Measurements from ENCODE around the gene AKAIN1. TPM values are rescaled to one million over a fixed set of nuclear protein-coding genes. Genes with fewer than 3 reads are reported as not detected.

Gene AKAIN1
- total RNA-seq, 4 donors from 2014 or later: not detected

- TF ChIP-seq POLR2A (IDR thresholded peaks at IDR 0.05): no peak
- no peak for TF ChIP-seq EP300 (IDR thresholded peaks at IDR 0.05)
- TF ChIP-seq CTCF (IDR thresholded peaks at IDR 0.05): no peak
- no peak for TF ChIP-seq POLR2AphosphoS5 (IDR thresholded peaks at IDR 0.05)
- H3K27me3 ChIP-seq: peaks cover 5% of the 10 kb centered on the region
- H3K4me3 ChIP-seq: no peak overlapping the region
- H3K9me3 ChIP-seq: no peaks in the 10 kb centered on the region
- no peak for ATAC-seq
- no peaks in the 10 kb centered on the region for H3K36me3 ChIP-seq
- no peaks in the 10 kb centered on the region for H3K4me1 ChIP-seq
- no peak overlapping the region for H3K27ac ChIP-seq
- WGBS, 2 donors (ENCODE audit: low coverage in 1 of 2): 34 to 51% methylated on average over 3 of the region's 3 CpGs
Measured at GRCh38 chr18:5104246-5104645, 92.8 kb downstream of the AKAIN1 start.

- Histone ChIP-seq H3K4me1 (no peaks in the 10 kb centered on the region), H3K4me3 (no peak overlapping the region), H3K27ac (no peak overlapping the region), H3K9me3 (no peaks in the 10 kb centered on the region), H3K36me3 (no peaks in the 10 kb centered on the region), H3K27me3 (peaks cover 5% of the 10 kb centered on the region)
- TF ChIP-seq EP300 (IDR thresholded peaks at IDR 0.05): no peak
- ATAC-seq: no peak
- WGBS, 2 donors (ENCODE audit: low coverage in 1 of 2): 37% methylated on average over 2 of the region's 2 CpGs; no CpG with 5 or more reads in 1 of the 2 donors
Measured at GRCh38 chr18:5103693-5104092, 93.4 kb downstream of the AKAIN1 start.

- ATAC-seq: no peak
- Histone ChIP-seq H3K27me3 (peaks cover 5% of the 10 kb centered on the region), H3K4me1 (no peaks in the 10 kb centered on the region), H3K27ac (no peak overlapping the region), H3K36me3 (no peaks in the 10 kb centered on the region), H3K9me3 (no peaks in the 10 kb centered on the region), H3K4me3 (no peak overlapping the region)
- TF ChIP-seq POLR2AphosphoS5 (IDR thresholded peaks at IDR 0.05) (no peak), EP300 (IDR thresholded peaks at IDR 0.05) (no peak), POLR2A (IDR thresholded peaks at IDR 0.05) (no peak), CTCF (IDR thresholded peaks at IDR 0.05) (no peak)
- WGBS, 2 donors (ENCODE audit: low coverage in 1 of 2): 73% methylated on average over 1 of the region's 1 CpG; no CpG with 5 or more reads in 1 of the 2 donors
Measured at GRCh38 chr18:5103286-5103685, 93.8 kb downstream of the AKAIN1 start.

GRCh38 chr18:5097116-5097703 is 99.8 kb downstream of the AKAIN1 start:
- Histone ChIP-seq H3K27ac (no peak overlapping the region), H3K9me3 (peaks cover 0 to 5% (median 0%) of the 10 kb centered on the region in 3 donors), H3K4me3 (no peak overlapping the region), H3K36me3 (no peaks in the 10 kb centered on the region), H3K27me3 (peaks cover 5% of the 10 kb centered on the region), H3K4me1 (no peaks in the 10 kb centered on the region)
- ATAC-seq: no peak
- WGBS, 2 donors (ENCODE audit: low coverage in 1 of 2): 38 to 61% methylated on average over 3 to 4 of the region's 4 CpGs
- TF ChIP-seq POLR2AphosphoS5 (IDR thresholded peaks at IDR 0.05) (no peak), POLR2A (IDR thresholded peaks at IDR 0.05) (no peak), EP300 (IDR thresholded peaks at IDR 0.05) (no peak), CTCF (IDR thresholded peaks at IDR 0.05) (no peak)

GRCh38 chr18:5095239-5095638 is 101.8 kb downstream of the AKAIN1 start:
- H3K4me1 ChIP-seq: no peaks in the 10 kb centered on the region
- H3K27ac ChIP-seq: no peak overlapping the region
- no peaks in the 10 kb centered on the region for H3K36me3 ChIP-seq
- peaks cover 0 to 18% (median 0%) of the 10 kb centered on the region in 3 donors for H3K9me3 ChIP-seq
- no peak for ATAC-seq
- H3K4me3 ChIP-seq: no peak overlapping the region
- no peaks in the 10 kb centered on the region for H3K27me3 ChIP-seq
- TF ChIP-seq POLR2A (IDR thresholded peaks at IDR 0.05): no peak
- 81 to 100% methylated on average over 2 to 3 of the region's 3 CpGs for WGBS, 2 donors (ENCODE audit: low coverage in 1 of 2)

- Histone ChIP-seq H3K4me3 (no peak overlapping the region), H3K36me3 (no peaks in the 10 kb centered on the region), H3K4me1 (no peaks in the 10 kb centered on the region), H3K9me3 (peaks cover 0 to 23% (median 0%) of the 10 kb centered on the region in 3 donors), H3K27ac (no peak overlapping the region), H3K27me3 (no peaks in the 10 kb centered on the region)
- ATAC-seq: no peak
- WGBS, 2 donors (ENCODE audit: low coverage in 1 of 2): 46 to 63% methylated on average over 2 of the region's 2 CpGs
- TF ChIP-seq POLR2A (IDR thresholded peaks at IDR 0.05): no peak
- TF ChIP-seq POLR2AphosphoS5 (IDR thresholded peaks at IDR 0.05): no peak
- TF ChIP-seq EP300 (IDR thresholded peaks at IDR 0.05): no peak
- TF ChIP-seq CTCF (IDR thresholded peaks at IDR 0.05): no peak
Measured at GRCh38 chr18:5093902-5094301, 103.2 kb downstream of the AKAIN1 start.

All from gastroesophageal sphincter (tissue), 4 donors.